Mesendoderm (in vitro differentiated cells): ENCODE measurements around the gene PASD1.

Source experiments
- DNase-seq: peaks from one replicate; pipeline ENCODE4 v3.0.0; 2013
- H2AK5ac ChIP-seq: 2 replicates; pipeline ENCODE4 v1.6.1; 2013; ENCODE audit warnings: low read length, inconsistent platforms
- H2BK120ac ChIP-seq: 2 replicates; pipeline ENCODE4 v1.6.1; 2013; ENCODE audit warnings: low read depth, mild to moderate bottlenecking, low read length, moderate library complexity, mixed read lengths
- H2BK15ac ChIP-seq: replicated peaks from 2 replicates; pipeline ENCODE4 v1.6.1; 2013; ENCODE audit warnings: low read depth, mild to moderate bottlenecking, moderate library complexity
- H2BK5ac ChIP-seq: 2 replicates; pipeline ENCODE4 v1.6.1; 2013; ENCODE audit warnings: low read length, inconsistent platforms
- H3K18ac ChIP-seq: 2 replicates; pipeline ENCODE4 v1.6.1; 2013; ENCODE audit warnings: mild to moderate bottlenecking, low read length, mixed read lengths
- H3K23ac ChIP-seq: one replicate; pipeline ENCODE4 v1.6.1; 2013; ENCODE audit warnings: low read length
- H3K27ac ChIP-seq: 2 replicates; pipeline ENCODE4 v1.5.1; 2013; ENCODE audit warnings: low read depth, mild to moderate bottlenecking, inconsistent platforms, low read length, moderate library complexity
- H3K27me3 ChIP-seq: 2 replicates; pipeline ENCODE4 v1.6.1; 2013; ENCODE audit warnings: low read length, control low read depth, mild to moderate bottlenecking, inconsistent platforms; ENCODE audit not compliant: insufficient read depth, poor library complexity
- H3K36me3 ChIP-seq: 2 replicates; pipeline ENCODE4 v1.6.1; 2013; ENCODE audit warnings: low read length, inconsistent platforms; ENCODE audit not compliant: control insufficient read depth, insufficient read depth
- H3K4ac ChIP-seq: one replicate; pipeline ENCODE4 v1.6.1; 2013; ENCODE audit warnings: low read depth, mild to moderate bottlenecking, low read length, moderate library complexity
- H3K4me1 ChIP-seq: 2 replicates; pipeline ENCODE4 v1.6.1; 2013; ENCODE audit warnings: low read depth, low read length, inconsistent platforms; ENCODE audit not compliant: control insufficient read depth
- H3K4me2 ChIP-seq: 2 replicates; pipeline ENCODE4 v1.6.1; 2013; ENCODE audit warnings: low read length
- H3K4me3 ChIP-seq: 2 replicates; pipeline ENCODE4 v1.5.1; 2013; ENCODE audit warnings: mild to moderate bottlenecking, low read length
- H3K56ac ChIP-seq: one replicate; pipeline ENCODE4 v1.6.1; 2013; ENCODE audit warnings: low read length
- H3K79me1 ChIP-seq: 2 replicates; pipeline ENCODE4 v1.6.1; 2013; ENCODE audit warnings: low read length, inconsistent platforms
- H3K79me2 ChIP-seq: 2 replicates; pipeline ENCODE4 v1.6.1; 2013; ENCODE audit warnings: mild to moderate bottlenecking, low read length; ENCODE audit not compliant: control insufficient read depth, insufficient read depth
- H3K9ac ChIP-seq: 2 replicates; pipeline ENCODE4 v1.6.1; 2013; ENCODE audit warnings: low read length, inconsistent platforms
- H4K5ac ChIP-seq: one replicate; pipeline ENCODE4 v1.6.1; 2013; ENCODE audit warnings: low read length
- H4K8ac ChIP-seq: one replicate; pipeline ENCODE4 v1.6.1; 2013; ENCODE audit warnings: low read depth, mild to moderate bottlenecking, control low read depth, low read length, moderate library complexity
- WGBS: extraction: QIAGEN DNeasy Blood & Tissue Kit; methylation state at CpG from one replicate; pipeline ENCODE4 v1.1.7; 2013; ENCODE audit warnings: low lambda C conversion rate, missing lambda C conversion rate; ENCODE audit not compliant: insufficient coverage; ENCODE audit errors: extremely low coverage; 5-methylcytosine and 5-hydroxymethylcytosine counted together

The PASD1 gene

DNA sequence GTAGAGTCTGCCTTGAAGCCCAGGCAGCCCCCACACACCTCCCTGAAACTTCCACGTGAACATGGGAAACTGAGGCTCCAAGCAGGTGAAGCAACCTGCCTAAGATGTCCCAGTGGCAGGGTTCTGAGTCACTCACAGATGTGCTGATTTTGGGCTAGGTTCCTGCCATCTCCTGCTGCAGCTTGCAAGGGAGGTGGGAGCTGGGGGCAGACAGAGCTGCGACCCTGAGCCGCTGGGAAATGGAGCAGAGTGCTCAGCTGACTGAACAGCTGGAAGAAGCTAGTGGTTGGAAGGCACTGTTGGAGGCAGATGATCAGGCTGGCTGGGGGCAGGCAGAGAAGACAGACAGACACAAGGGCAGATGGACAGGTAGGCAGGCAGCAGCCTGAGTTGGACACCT lies 148.8 kb downstream of the PASD1 start:
- H3K4me3 ChIP-seq, result no peak overlapping the region
- WGBS, result no CpG with 5 or more reads among the region's 3 CpGs
- H3K4ac ChIP-seq, result no peak overlapping the region
- no peak overlapping the region for H3K4me2 ChIP-seq
- no peak overlapping the region for H3K27ac ChIP-seq
- no peak overlapping the region for H4K8ac ChIP-seq
- H3K36me3 ChIP-seq, result no peaks in the 10 kb centered on the region
- no peak for DNase-seq
- no peak overlapping the region for H2BK120ac ChIP-seq
- no peaks in the 10 kb centered on the region for H3K79me2 ChIP-seq
- no peaks in the 10 kb centered on the region for H3K4me1 ChIP-seq
- H3K56ac ChIP-seq, result no peak overlapping the region
- H3K9ac ChIP-seq, result no peak overlapping the region
- H3K27me3 ChIP-seq, result no peaks in the 10 kb centered on the region
- no peak overlapping the region for H2AK5ac ChIP-seq
- no peaks in the 10 kb centered on the region for H3K79me1 ChIP-seq
- no peak overlapping the region for H2BK5ac ChIP-seq
- no peak overlapping the region for H4K5ac ChIP-seq
- no peak overlapping the region for H3K18ac ChIP-seq
- H2BK15ac ChIP-seq, result no peak overlapping the region
- H3K23ac ChIP-seq, result no peak overlapping the region

DNA sequence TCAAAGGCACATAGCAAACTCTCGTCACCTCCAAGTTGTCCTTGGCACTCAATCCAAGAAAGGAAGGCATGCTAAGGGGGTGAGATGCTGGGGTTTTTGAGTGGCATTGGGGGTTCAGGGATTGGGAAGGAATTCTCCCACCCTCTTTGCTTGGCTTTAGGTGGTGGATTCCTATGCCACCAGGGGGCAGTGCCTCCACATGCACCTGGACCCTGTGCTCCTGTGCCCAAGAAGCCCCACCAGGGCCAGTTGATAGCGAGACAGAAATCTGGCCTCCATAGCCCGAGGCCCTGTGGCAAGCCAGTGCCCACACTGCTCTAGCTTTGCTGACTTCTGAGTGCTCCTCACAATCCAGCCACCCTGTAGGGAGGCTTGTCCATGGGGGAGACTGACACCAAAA lies 150.4 kb downstream of the PASD1 start:
- H3K9ac ChIP-seq, result no peak overlapping the region
- WGBS, result no CpG with 5 or more reads among the region's 3 CpGs
- DNase-seq, result peak; percentile 55

GRCh38 chrX:151714362-151714761 lies 150.9 kb downstream of the PASD1 start:
- Histone ChIP-seq H2BK5ac (no peak overlapping the region), H3K4me2 (no peak overlapping the region), H3K79me1 (no peaks in the 10 kb centered on the region), H3K56ac (no peak overlapping the region), H3K27me3 (no peaks in the 10 kb centered on the region), H2BK120ac (no peak overlapping the region), H3K9ac (no peak overlapping the region), H3K79me2 (no peaks in the 10 kb centered on the region), H3K23ac (no peak overlapping the region), H2BK15ac (no peak overlapping the region), H3K18ac (no peak overlapping the region), H2AK5ac (no peak overlapping the region), H4K5ac (no peak overlapping the region), H3K27ac (no peak overlapping the region), H3K4me3 (no peak overlapping the region), H3K4me1 (no peaks in the 10 kb centered on the region), H4K8ac (no peak overlapping the region), H3K36me3 (no peaks in the 10 kb centered on the region), H3K4ac (no peak overlapping the region)
- WGBS, result no CpG with 5 or more reads among the region's 5 CpGs
- DNase-seq, result peak; percentile 5

More for the DNA sequence above, 150.4 kb downstream of the PASD1 start:
- H4K8ac ChIP-seq, result no peak overlapping the region
- no peak overlapping the region for H3K18ac ChIP-seq
- H3K79me1 ChIP-seq, result no peaks in the 10 kb centered on the region
- no peak overlapping the region for H2BK5ac ChIP-seq
- no peak overlapping the region for H3K27ac ChIP-seq
- no peak overlapping the region for H3K4ac ChIP-seq
- H2AK5ac ChIP-seq, result no peak overlapping the region
- H3K4me1 ChIP-seq, result no peaks in the 10 kb centered on the region
- no peak overlapping the region for H3K23ac ChIP-seq
- H3K56ac ChIP-seq, result no peak overlapping the region
- no peaks in the 10 kb centered on the region for H3K36me3 ChIP-seq
- H3K79me2 ChIP-seq, result no peaks in the 10 kb centered on the region
- H3K27me3 ChIP-seq, result no peaks in the 10 kb centered on the region
- H2BK120ac ChIP-seq, result no peak overlapping the region
- no peak overlapping the region for H2BK15ac ChIP-seq
- no peak overlapping the region for H3K4me3 ChIP-seq
- H4K5ac ChIP-seq, result no peak overlapping the region
- H3K4me2 ChIP-seq, result no peak overlapping the region

DNA sequence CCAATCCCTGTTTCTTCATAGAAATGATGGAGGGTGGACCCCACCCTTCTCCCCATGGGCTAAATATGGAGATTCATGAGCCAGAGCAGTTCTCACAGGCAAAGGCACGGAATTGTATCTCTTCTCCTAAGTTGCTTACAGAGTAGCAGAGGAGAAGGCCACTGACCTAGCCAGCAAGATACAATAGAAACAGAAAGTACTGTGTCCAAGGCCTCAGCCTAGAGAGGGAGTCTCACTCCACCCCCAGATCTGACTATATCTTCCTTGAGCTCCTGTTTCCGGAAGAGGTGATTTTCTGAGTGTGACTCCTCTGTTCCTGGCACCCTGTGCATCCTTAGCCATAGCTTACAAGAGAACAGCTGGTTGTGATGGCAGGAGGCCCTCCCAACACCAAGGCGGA lies 152.3 kb downstream of the PASD1 start, which contains the start of gene FATE1:
FATE1 (plus strand) TSS at position 284 of the 400 bp plus-strand sequence; CDS start at position 369, 85 bp downstream.
- no peak within 1 kb of the TSS for H3K4me3 ChIP-seq
- WGBS, result no CpG with 5 or more reads among the region's 3 CpGs
- DNase-seq, result no peak

DNA sequence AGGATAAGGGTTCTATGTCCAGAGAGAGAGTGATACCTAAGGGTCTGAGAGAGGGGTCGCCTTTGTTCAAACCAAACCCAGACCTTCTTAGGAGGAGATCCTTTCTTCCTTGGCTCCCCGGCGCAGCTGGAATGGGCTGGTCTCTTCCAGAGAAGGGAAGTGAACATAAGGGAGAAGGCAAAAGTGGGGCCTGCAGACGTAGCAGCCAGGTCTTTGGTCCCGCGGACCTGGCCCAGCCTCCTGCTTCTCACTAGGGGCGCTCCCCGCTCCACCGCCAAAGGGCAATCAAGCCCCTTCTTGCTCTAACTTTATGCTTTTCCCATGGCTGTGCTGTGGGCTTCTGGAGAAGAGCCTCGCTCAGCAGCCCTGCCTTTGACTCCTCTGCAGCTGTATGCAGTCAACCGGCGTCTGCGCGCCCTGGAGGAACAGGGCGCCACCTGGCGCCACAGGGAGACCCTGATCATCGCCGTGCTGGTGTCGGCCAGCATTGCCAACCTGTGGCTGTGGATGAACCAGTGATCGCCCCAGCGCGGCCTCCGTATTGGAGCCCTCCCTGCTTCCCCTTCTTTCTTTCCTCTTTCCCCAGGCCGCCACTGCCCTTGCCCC lies 158.9 kb downstream of the PASD1 start:
- H4K5ac ChIP-seq, result no peak overlapping the region
- no peak overlapping the region for H3K4me3 ChIP-seq
- no peak overlapping the region for H2BK15ac ChIP-seq
- H3K56ac ChIP-seq, result peak overlapping the region; percentile 34
- no peaks in the 10 kb centered on the region for H3K27me3 ChIP-seq
- H3K36me3 ChIP-seq, result no peaks in the 10 kb centered on the region
- H3K79me2 ChIP-seq, result no peaks in the 10 kb centered on the region
- no peak overlapping the region for H3K18ac ChIP-seq
- H2AK5ac ChIP-seq, result no peak overlapping the region
- DNase-seq, result peak; percentile 75
- no peak overlapping the region for H3K9ac ChIP-seq
- no peak overlapping the region for H2BK120ac ChIP-seq
- H3K79me1 ChIP-seq, result no peaks in the 10 kb centered on the region
- H2BK5ac ChIP-seq, result no peak overlapping the region
- WGBS, result no CpG with 5 or more reads among the region's 24 CpGs
- no peak overlapping the region for H3K4me2 ChIP-seq
- no peak overlapping the region for H3K23ac ChIP-seq
- no peak overlapping the region for H4K8ac ChIP-seq
- no peak overlapping the region for H3K4ac ChIP-seq
- H3K27ac ChIP-seq, result no peak overlapping the region
- H3K4me1 ChIP-seq, result no peaks in the 10 kb centered on the region

More for the DNA sequence above, 152.3 kb downstream of the PASD1 start, which contains the start of gene FATE1:
- no peak within 1 kb of the TSS for H3K4ac ChIP-seq
- no peaks in the 10 kb centered on the region for H3K79me1 ChIP-seq
- no peaks in the 10 kb centered on the region for H3K4me1 ChIP-seq
- H3K18ac ChIP-seq, result no peak within 1 kb of the TSS
- H2BK120ac ChIP-seq, result no peak within 1 kb of the TSS
- H2AK5ac ChIP-seq, result no peak within 1 kb of the TSS
- H3K36me3 ChIP-seq, result no peaks in the 10 kb centered on the region
- no peak within 1 kb of the TSS for H4K5ac ChIP-seq
- no peak within 1 kb of the TSS for H2BK5ac ChIP-seq
- H2BK15ac ChIP-seq, result no peak within 1 kb of the TSS
- no peak within 1 kb of the TSS for H3K56ac ChIP-seq
- H3K9ac ChIP-seq, result no peak within 1 kb of the TSS
- no peaks in the 10 kb centered on the region for H3K79me2 ChIP-seq
- H3K27me3 ChIP-seq, result no peaks in the 10 kb centered on the region
- no peak within 1 kb of the TSS for H3K23ac ChIP-seq
- no peak within 1 kb of the TSS for H3K27ac ChIP-seq
- no peak within 1 kb of the TSS for H4K8ac ChIP-seq
- H3K4me2 ChIP-seq, result no peak within 1 kb of the TSS
